Peyer's patch (tissue), 4 donors: ENCODE data around the gene RBM44.
"Not testable (repeated sequence)": the region's sequence is repeated elsewhere in the genome, so short reads cannot be mapped to it uniquely, and the experiment has no call there.

ENCODE experiments used
- POLR2A ChIP-seq, 2 donors: fragments of 450-650 bp; IDR thresholded peaks; one replicate each; pipeline ENCODE4 v1.5.1; 2017; ENCODE audit warnings: antibody characterized with exemption in 2 of 2, mild to moderate bottlenecking in 2 of 2, moderate library complexity in 2 of 2
- TF ChIP-seq, protein P1 (sequence below), 6 experiments: fragments of 450-650 bp in 4 of 6; fragments of 200-600 bp in 2 of 6; sonication (generic) in 1 of 6; IDR thresholded peaks; one replicate each; pipeline ENCODE4 v1.5.1; 2017 to 2019; ENCODE audit warnings: antibody characterized with exemption in 6 of 6, mild to moderate bottlenecking in 3 of 6, moderate library complexity in 1 of 6

DNA sequence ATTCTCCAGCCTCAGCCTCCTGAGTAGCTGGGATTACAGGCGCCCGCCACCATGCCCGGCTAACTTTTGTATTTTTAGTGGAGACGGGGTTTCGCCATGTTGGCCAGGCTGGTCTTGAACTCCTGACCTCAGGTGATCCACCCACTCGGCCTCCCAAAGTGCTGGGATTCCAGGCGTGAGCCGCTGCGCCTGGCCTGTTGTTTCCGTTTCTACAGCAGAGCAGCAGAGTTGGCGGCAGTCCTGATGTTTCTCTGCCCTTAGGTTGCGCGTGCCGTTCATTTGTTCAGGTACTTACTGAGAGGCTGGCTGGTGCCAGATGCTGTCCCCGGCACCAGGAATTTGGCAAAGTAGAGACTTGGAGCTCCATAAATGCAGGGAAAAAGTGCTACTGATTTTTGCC is 48.1 kb upstream of the RBM44 start:
- TF ChIP-seq, protein P1, sequence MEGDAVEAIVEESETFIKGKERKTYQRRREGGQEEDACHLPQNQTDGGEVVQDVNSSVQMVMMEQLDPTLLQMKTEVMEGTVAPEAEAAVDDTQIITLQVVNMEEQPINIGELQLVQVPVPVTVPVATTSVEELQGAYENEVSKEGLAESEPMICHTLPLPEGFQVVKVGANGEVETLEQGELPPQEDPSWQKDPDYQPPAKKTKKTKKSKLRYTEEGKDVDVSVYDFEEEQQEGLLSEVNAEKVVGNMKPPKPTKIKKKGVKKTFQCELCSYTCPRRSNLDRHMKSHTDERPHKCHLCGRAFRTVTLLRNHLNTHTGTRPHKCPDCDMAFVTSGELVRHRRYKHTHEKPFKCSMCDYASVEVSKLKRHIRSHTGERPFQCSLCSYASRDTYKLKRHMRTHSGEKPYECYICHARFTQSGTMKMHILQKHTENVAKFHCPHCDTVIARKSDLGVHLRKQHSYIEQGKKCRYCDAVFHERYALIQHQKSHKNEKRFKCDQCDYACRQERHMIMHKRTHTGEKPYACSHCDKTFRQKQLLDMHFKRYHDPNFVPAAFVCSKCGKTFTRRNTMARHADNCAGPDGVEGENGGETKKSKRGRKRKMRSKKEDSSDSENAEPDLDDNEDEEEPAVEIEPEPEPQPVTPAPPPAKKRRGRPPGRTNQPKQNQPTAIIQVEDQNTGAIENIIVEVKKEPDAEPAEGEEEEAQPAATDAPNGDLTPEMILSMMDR (IDR thresholded peaks at IDR 0.05), result not testable (repeated sequence)
- not testable (repeated sequence) for TF ChIP-seq POLR2A (IDR thresholded peaks at IDR 0.05)
